ENCODE results near the gene SLC25A34. TPM values are rescaled to one million over a fixed set of nuclear protein-coding genes. Genes with fewer than 3 reads are reported as not detected.

Gene SLC25A34
- total and polyA plus RNA-seq, 10 of the 15 experiments (the other 5 are each of a cell fraction or from before 2014, with no cell fraction given), result 0.02 to 1.6 (median 0.39) TPM

- ChIA-PET RAD21 (ENCODE audit: unreplicated experiment) (no interaction called here), SMC1A (ENCODE audit: uncharacterized antibody, unreplicated experiment) (no interaction called here), CTCF (no interaction called here), POLR2A (no interaction called here)
- no peaks in the 10 kb centered on the region for H3K79me2 ChIP-seq (ENCODE audit: control insufficient read depth, insufficient read depth, low read length)
- in situ Hi-C loops (cut with MboI) (no loop called here), intact Hi-C loops (cut with micrococcal nuclease; ENCODE audit: unreplicated experiment) (loop anchor here (5.0 kb wide), 1 partner anchor 298 kb away; no protein-coding TSS in a partner anchor)
- 94% methylated on average over 16 of the region's 16 CpGs for WGBS (ENCODE audit: insufficient coverage, insufficient replicate concordance, low lambda C conversion rate, missing lambda C conversion rate)
- no peak overlapping the region for H2AFZ ChIP-seq (ENCODE audit: control insufficient read depth, low read depth, low read length)
- no peak overlapping the region for H3K27ac ChIP-seq (ENCODE audit: control insufficient read depth, insufficient read depth)
- no TSS peak for BruUV-seq (replicated peaks)
- no peak for ATAC-seq
- H3K36me3 ChIP-seq (ENCODE audit: control insufficient read depth in 2 of 2, insufficient read depth in 2 of 2, low read length in 1 of 2), result peaks cover 13 to 32% of the 10 kb centered on the region in 2 experiments
- TF ChIP-seq KAT2A (conservative IDR thresholded peaks at IDR 0.05; ENCODE audit: control insufficient read depth, low read depth, low read length), result no peak
- no peak for TF ChIP-seq SRF (IDR thresholded peaks at IDR 0.05; ENCODE audit: low read depth in 2 of 2, low read length in 2 of 2)
- TF ChIP-seq MEF2B (IDR thresholded peaks at IDR 0.05; ENCODE audit: partially characterized antibody, poor library complexity, severe bottlenecking), result no peak
- TF ChIP-seq IKZF2 (IDR thresholded peaks at IDR 0.05), result no peak
- TF ChIP-seq TCF3 (IDR thresholded peaks at IDR 0.05; ENCODE audit: borderline replicate concordance, insufficient read depth, low read depth, low read length), result no peak
- no peak for TF ChIP-seq RCOR1 (conservative IDR thresholded peaks at IDR 0.05; ENCODE audit: low read depth, low read length)
- no peak for TF ChIP-seq CTCF (IDR thresholded peaks at IDR 0.05 in 2 of 3, conservative IDR thresholded peaks at IDR 0.05 in 1 of 3; ENCODE audit: control insufficient read depth in 2 of 3, extremely low read depth in 1 of 3, insufficient read depth in 1 of 3, low read depth in 3 of 3, low read length in 3 of 3)
- no peaks in the 10 kb centered on the region for H3K4me1 ChIP-seq (ENCODE audit: control insufficient read depth, insufficient read depth, low read length)
- no peak overlapping the region for H3K9ac ChIP-seq (ENCODE audit: control insufficient read depth, insufficient read depth, low read length)
- H3K9me3 ChIP-seq (replicated peaks; ENCODE audit: control insufficient read depth, insufficient read depth, low read length), result no peaks in the 10 kb centered on the region
- DNase-seq (ENCODE audit: low read depth, low spot score), result no peak
- H3K27me3 ChIP-seq (replicated peaks in 1 of 2; ENCODE audit: control insufficient read depth in 2 of 2, insufficient read depth in 2 of 2, low read length in 1 of 2), result no peaks in the 10 kb centered on the region
- H3K4me2 ChIP-seq (ENCODE audit: control insufficient read depth, insufficient read depth), result no peak overlapping the region
- no peak overlapping the region for H3K4me3 ChIP-seq
- no peak for FAIRE-seq
- no peaks in the 10 kb centered on the region for H4K20me1 ChIP-seq (ENCODE audit: control insufficient read depth, insufficient read depth)
Observed at GRCh38 chr1:15730423-15730822, 5.6 kb upstream of the SLC25A34 start.

Measured in GM12878 (cell line).